Kasumi-1 (cell line): ENCODE data around the gene COA1.
"Not testable (repeated sequence)": the region's sequence is repeated elsewhere in the genome, so short reads cannot be mapped to it uniquely, and the experiment has no call there.

ENCODE experiments used
- DNase-seq, 2 experiments: peaks; one replicate each; lab custom pipeline; 2025; lab: John Stamatoyannopoulos, UW

COA1 gene

GRCh38 chr7:43628431-43628830 lies 100.9 kb downstream of the COA1 start:
- no peak for DNase-seq

GRCh38 chr7:43627798-43628197 lies 101.5 kb downstream of the COA1 start:
- DNase-seq: not testable (repeated sequence)

GRCh38 chr7:43626695-43627094 lies 102.6 kb downstream of the COA1 start:
- DNase-seq: no peak

GRCh38 chr7:43625980-43626379 lies 103.3 kb downstream of the COA1 start:
- no peak for DNase-seq

GRCh38 chr7:43625453-43625852 lies 103.9 kb downstream of the COA1 start:
- DNase-seq: no peak

- no peak for DNase-seq
Observed at GRCh38 chr7:43624156-43624555, 105.2 kb downstream of the COA1 start.

- DNase-seq: no peak
Observed at GRCh38 chr7:43621729-43622448, 107.4 kb downstream of the COA1 start.

GRCh38 chr7:43619213-43620012 lies 109.9 kb downstream of the COA1 start:
- no peak for DNase-seq

- no peak for DNase-seq
Observed at GRCh38 chr7:43618073-43618472, 111.2 kb downstream of the COA1 start.

GRCh38 chr7:43616977-43617376 lies 112.3 kb downstream of the COA1 start:
- no peak for DNase-seq

GRCh38 chr7:43615558-43616145 lies 113.7 kb downstream of the COA1 start:
- DNase-seq: peak; percentile 56 to 57

- no peak for DNase-seq
Observed at GRCh38 chr7:43612599-43613589, 116.4 kb downstream of the COA1 start.

GRCh38 chr7:43612128-43612527 lies 117.2 kb downstream of the COA1 start:
- DNase-seq: no peak

GRCh38 chr7:43609097-43609496 lies 120.2 kb downstream of the COA1 start:
- no peak for DNase-seq

GRCh38 chr7:43604251-43604650 lies 125.1 kb downstream of the COA1 start:
- DNase-seq: no peak

- DNase-seq: no peak
Observed at GRCh38 chr7:43602256-43602655, 127.1 kb downstream of the COA1 start.

GRCh38 chr7:43600056-43600455 lies 129.3 kb downstream of the COA1 start:
- DNase-seq: no peak

GRCh38 chr7:43596426-43596825 lies 132.9 kb downstream of the COA1 start:
- not testable (repeated sequence) for DNase-seq

- DNase-seq: no peak
Observed at GRCh38 chr7:43594020-43594419, 135.3 kb downstream of the COA1 start.

- DNase-seq: no peak
Observed at GRCh38 chr7:43593010-43593409, 136.3 kb downstream of the COA1 start.

GRCh38 chr7:43592326-43592725 lies 137.0 kb downstream of the COA1 start:
- no peak for DNase-seq
